Body of pancreas (tissue), 4 donors: ENCODE results near the gene NME7.

Experiments
- CTCF ChIP-seq, 7 experiments: fragments of 450-650 bp in 4 of 7; fragments of 200-600 bp in 3 of 7; sonication (generic) in 3 of 7; IDR thresholded peaks; one replicate each; pipeline ENCODE4 v1.5.1; 2016 to 2019; ENCODE audit warnings: antibody characterized with exemption in 7 of 7
- POLR2A ChIP-seq, 3 donors: fragments of 450-650 bp; IDR thresholded peaks; one replicate each; pipeline ENCODE4 v1.6.1; 2016; ENCODE audit warnings: antibody characterized with exemption in 3 of 3, mild to moderate bottlenecking in 2 of 3

GRCh38 chr1:169100208-169100607 is 267.4 kb downstream of the NME7 start:
- TF ChIP-seq CTCF (IDR thresholded peaks at IDR 0.05): no peak
- no peak for TF ChIP-seq POLR2A (IDR thresholded peaks at IDR 0.05)
